Measurements from ENCODE around the gene GCNT3. TPM values are rescaled to one million over a fixed set of nuclear protein-coding genes. Genes with fewer than 3 reads are reported as not detected.

The GCNT3 gene
- total and polyA plus RNA-seq, 2 of the 8 experiments (the other 6 are each of a cell fraction or from before 2014, with no cell fraction given) = not detected

DNA sequence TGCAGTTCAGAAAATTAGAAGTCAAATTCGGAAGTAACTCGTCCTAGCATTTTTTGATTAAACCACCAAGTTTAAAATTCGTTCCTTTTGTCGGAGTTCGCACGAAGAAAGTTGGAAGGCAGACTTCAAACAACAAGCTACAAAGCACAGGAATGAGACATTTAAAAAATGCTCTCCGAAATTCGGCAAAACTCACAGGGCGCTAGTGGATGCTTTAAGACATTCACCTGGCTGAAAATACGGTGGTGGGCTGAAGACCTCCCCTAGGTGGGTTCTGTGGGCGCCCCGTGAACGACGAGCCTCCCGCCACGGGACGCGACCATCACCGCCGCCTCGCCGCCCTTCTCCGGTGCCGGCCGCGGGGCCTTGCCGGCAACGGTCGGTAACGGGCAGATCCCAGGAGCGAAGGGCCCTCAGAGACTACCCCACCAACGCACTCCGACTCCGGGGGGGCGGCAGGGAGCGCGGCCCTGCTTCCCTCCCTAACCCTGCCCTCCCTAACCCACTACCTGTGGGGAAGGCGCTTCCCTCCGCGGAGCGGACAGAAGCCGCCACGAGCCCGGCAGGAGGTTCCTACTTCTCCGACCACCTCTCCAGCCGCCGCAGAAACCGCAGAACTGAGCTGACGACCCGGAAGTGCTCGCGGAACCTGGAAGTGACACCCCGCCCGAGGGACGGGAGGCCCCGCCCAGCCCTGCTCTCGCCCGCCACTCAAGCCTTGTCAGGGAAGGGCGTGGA lies 45.5 kb downstream of the GCNT3 start, which contains the start of gene GTF2A2:
TSS of gene GTF2A2 (minus strand) at position 619 of the 738 bp plus-strand sequence. CDS start 5,238 bp downstream, outside the sequence.
- Histone ChIP-seq H3K4me1 (replicated peaks in 1 of 4; ENCODE audit: control insufficient read depth in 3 of 4, insufficient read depth in 4 of 4, low read length in 3 of 4) (peaks cover 0 to 7% (median 0%) of the 10 kb centered on the region in 4 experiments; a peak in 1 of 7 replicates), H2AFZ (ENCODE audit: low read length) (no peak within 1 kb of the TSS), H4K91ac (replicated peaks; ENCODE audit: insufficient read length, low read length) (no peak within 1 kb of the TSS), H4K8ac (ENCODE audit: extremely low read depth, insufficient read depth, low read length) (peak within 1 kb of the TSS; percentile 92; the same call in 1 of the 2 replicates), H2AK5ac (ENCODE audit: low read depth, low read length) (no peak within 1 kb of the TSS), H3K27ac (ENCODE audit: low read depth, low read length) (peak within 1 kb of the TSS; percentile 41), H3K36me3 (ENCODE audit: control insufficient read depth in 2 of 4, insufficient read depth in 4 of 4, low read length in 3 of 4) (peaks cover 0 to 31% (median 8%) of the 10 kb centered on the region in 4 experiments; a peak in 4 of 8 replicates), H3K79me2 (ENCODE audit: control insufficient read depth in 1 of 2, insufficient read depth in 2 of 2, low read length in 2 of 2) (peaks cover 24 to 49% of the 10 kb centered on the region in 2 experiments), H2BK120ac (replicated peaks; ENCODE audit: low read depth, low read length) (no peak within 1 kb of the TSS), H2BK5ac (ENCODE audit: low read depth, low read length) (peak within 1 kb of the TSS; percentile 71; the same call in 1 of the 2 replicates), H2BK12ac (ENCODE audit: low read depth, low read length) (no peak within 1 kb of the TSS), H3K4me3 (ENCODE audit: extremely low read depth in 1 of 4, insufficient read depth in 2 of 4, low read depth in 3 of 4, low read length in 4 of 4) (peak within 1 kb of the TSS; percentile 84 to 95 (median 90)), H4K5ac (ENCODE audit: insufficient read length, low read depth, low read length) (peak within 1 kb of the TSS; percentile 48), H3K23ac (ENCODE audit: insufficient read length) (no peak within 1 kb of the TSS), H4K20me1 (replicated peaks in 1 of 2; ENCODE audit: control insufficient read depth in 1 of 2, insufficient read depth in 2 of 2, low read length in 2 of 2) (peaks cover 2 to 3% of the 10 kb centered on the region in 2 experiments), H2BK20ac (ENCODE audit: low read length) (no peak within 1 kb of the TSS), H3K79me1 (ENCODE audit: low read depth, low read length) (peaks cover 17% of the 10 kb centered on the region), H3K4ac (replicated peaks; ENCODE audit: insufficient read length, low read depth, low read length) (no peak within 1 kb of the TSS), H3K9me3 (ENCODE audit: insufficient read depth in 2 of 2, low read depth in 1 of 2, low read length in 1 of 2) (peaks cover 0 to 3% of the 10 kb centered on the region in 2 experiments; a peak in 1 of 4 replicates), H3K56ac (replicated peaks; ENCODE audit: insufficient read length, low read depth, low read length) (no peak within 1 kb of the TSS), H3K4me2 (ENCODE audit: insufficient read depth in 1 of 2, low read depth in 2 of 2, low read length in 2 of 2) (peak within 1 kb of the TSS; percentile 64 to 66), H3K27me3 (replicated peaks in 1 of 4; ENCODE audit: control insufficient read depth in 3 of 4, extremely low read depth in 1 of 4, insufficient read depth in 3 of 4, low read length in 3 of 4) (no peaks in the 10 kb centered on the region), H2BK15ac (ENCODE audit: low read length) (no peak within 1 kb of the TSS), H3K18ac (ENCODE audit: extremely low read depth, low read length) (peak within 1 kb of the TSS; percentile 71; the same call in 1 of the 2 replicates), H3K23me2 (ENCODE audit: low read depth, low read length) (peaks cover 5% of the 10 kb centered on the region), H3K9ac (replicated peaks in 1 of 4; ENCODE audit: extremely low read depth in 1 of 4, low read depth in 3 of 4, low read length in 3 of 4) (peak within 1 kb of the TSS; percentile 66 to 91 (median 84)), H3K14ac (ENCODE audit: insufficient read length) (peak within 1 kb of the TSS; percentile 22)
- no peak for FAIRE-seq
- DNase-seq (ENCODE audit: low read depth in 1 of 2, low spot score in 2 of 2) = peak; percentile 84 to 93
- ChIA-PET CTCF (ENCODE audit: partially characterized antibody) (interaction anchor here (0.9 to 1.2 kb wide), 3 partner anchors 8 to 124 kb away, joined by 3 to 10 read pairs (median 4); no protein-coding TSS in a partner anchor), POLR2A (ENCODE audit: partially characterized antibody) (interaction anchor here (0.7 to 1.8 kb wide), 10 partner anchors 11 to 331 kb away, joined by 3 to 9 read pairs (median 4); partner anchors contain the start of gene BNIP2)
- WGBS, 2 experiments (ENCODE audit: extremely low coverage in 1 of 2, insufficient coverage in 1 of 2, insufficient read length in 1 of 2, insufficient replicate concordance in 2 of 2, low coverage in 1 of 2, low lambda C conversion rate in 2 of 2, missing lambda C conversion rate in 1 of 2) = 2% methylated on average over 41 of the region's 59 CpGs; no CpG with 5 or more reads in 1 of the 2 experiments
- TF ChIP-seq BACH1 (IDR thresholded peaks at IDR 0.05; ENCODE audit: low read length) (no peak), HDAC6 (IDR thresholded peaks at IDR 0.05; ENCODE audit: low read depth, low read length) (no peak), MAX (IDR thresholded peaks at IDR 0.05) (0 out of 2 replicates have a peak, but pooled peaks have one; percentile 24), TAF7 (optimal IDR thresholded peaks at IDR 0.05; ENCODE audit: borderline replicate concordance, low read depth, low read length) (peak; percentile 91), SIX5 (IDR thresholded peaks at IDR 0.05; ENCODE audit: low read depth, low read length) (no peak), BCL11A (IDR thresholded peaks at IDR 0.05; ENCODE audit: low read depth in 2 of 2, low read length in 2 of 2) (no peak), SP4 (IDR thresholded peaks at IDR 0.05; ENCODE audit: low read length) (peak; percentile 55; the same call in 1 of the 2 replicates), EP300 (IDR thresholded peaks at IDR 0.05; ENCODE audit: borderline replicate concordance in 1 of 2, low read depth in 2 of 2, low read length in 2 of 2) (no peak)
